GM12874 (cell line): ENCODE results near the gene GSTA4.

Experiments
- CTCF ChIP-seq: IDR thresholded peaks from 2 replicates; pipeline ENCODE4 v1.5.1; 2011; ENCODE audit warnings: low read depth, mild to moderate bottlenecking, control low read depth, low read length, moderate library complexity; ENCODE audit not compliant: insufficient read depth

Gene GSTA4

GRCh38 chr6:52995089-52995912 is at the start of gene GSTA4:
GSTA4 (minus strand) TSS chr6:52995284; CDS start chr6:52994243, 1,041 bp downstream.
- TF ChIP-seq CTCF: peak; percentile 71

GRCh38 chr6:53044572-53044971 is 49.5 kb upstream of the GSTA4 start:
- TF ChIP-seq CTCF: no peak

GRCh38 chr6:53044071-53044470 is 49.0 kb upstream of the GSTA4 start:
- no peak for TF ChIP-seq CTCF

GRCh38 chr6:53043581-53043980 is 48.5 kb upstream of the GSTA4 start:
- TF ChIP-seq CTCF: no peak

- TF ChIP-seq CTCF: no peak
Measured at GRCh38 chr6:53042112-53042511, 47.0 kb upstream of the GSTA4 start.

- TF ChIP-seq CTCF: no peak
Measured at GRCh38 chr6:53041356-53041755, 46.3 kb upstream of the GSTA4 start.

- no peak for TF ChIP-seq CTCF
Measured at GRCh38 chr6:53038596-53038995, 43.5 kb upstream of the GSTA4 start.
